ENCODE results near the gene MAP7.
"Not testable (repeated sequence)": the region's sequence is repeated elsewhere in the genome, so short reads cannot be mapped to it uniquely, and the experiment has no call there.

Gene MAP7

DNA sequence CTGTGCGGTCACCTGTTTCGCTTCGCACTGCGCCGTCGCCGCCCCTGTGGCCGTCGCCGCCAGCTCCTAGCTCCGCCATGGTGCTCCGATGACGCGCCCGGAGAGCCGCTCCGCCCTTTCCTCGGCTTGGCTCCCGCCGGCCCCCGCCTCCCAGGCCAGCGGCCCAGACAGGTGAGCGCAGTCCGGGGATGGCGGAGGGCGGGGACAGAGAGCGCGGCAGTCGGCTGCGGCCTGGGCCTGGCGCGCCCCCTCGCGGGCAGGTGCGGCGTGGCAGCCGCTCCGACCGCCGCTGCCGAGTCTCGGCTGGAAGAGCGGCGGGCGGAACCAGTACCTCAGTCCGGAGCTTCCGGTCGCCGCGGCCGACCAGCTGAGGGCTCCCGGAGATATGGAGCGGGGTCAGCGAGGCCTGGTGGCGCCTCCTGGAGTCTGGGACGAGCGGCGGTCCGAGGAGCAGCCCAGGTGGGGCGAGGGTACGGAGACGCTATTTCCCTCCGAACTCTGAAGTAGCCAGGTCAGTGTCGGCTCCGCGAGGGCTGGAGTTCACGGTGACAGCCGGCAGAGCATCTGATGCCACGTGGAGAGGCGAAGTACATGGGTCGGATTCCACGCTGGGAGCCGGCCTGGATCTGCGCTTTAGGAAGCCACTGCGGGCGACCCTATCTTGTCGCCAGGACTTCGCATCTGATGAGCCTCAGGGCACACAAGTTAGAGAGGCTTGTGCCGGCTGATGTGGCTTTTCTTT, at the start of gene MAP7:
MAP7 (minus strand) TSS at position 93 of the 742 bp plus-strand sequence; CDS start at position 79, 14 bp downstream.
- DNase-seq (ENCODE audit: low spot score), result peak; percentile 56

- no peak for DNase-seq (ENCODE audit: low spot score)
These were observed 49.2 kb upstream of the MAP7 start for GRCh38 chr6:136599329-136600011.

GRCh38 chr6:136598048-136598447, 47.8 kb upstream of the MAP7 start:
- DNase-seq (ENCODE audit: low spot score), result no peak

DNA sequence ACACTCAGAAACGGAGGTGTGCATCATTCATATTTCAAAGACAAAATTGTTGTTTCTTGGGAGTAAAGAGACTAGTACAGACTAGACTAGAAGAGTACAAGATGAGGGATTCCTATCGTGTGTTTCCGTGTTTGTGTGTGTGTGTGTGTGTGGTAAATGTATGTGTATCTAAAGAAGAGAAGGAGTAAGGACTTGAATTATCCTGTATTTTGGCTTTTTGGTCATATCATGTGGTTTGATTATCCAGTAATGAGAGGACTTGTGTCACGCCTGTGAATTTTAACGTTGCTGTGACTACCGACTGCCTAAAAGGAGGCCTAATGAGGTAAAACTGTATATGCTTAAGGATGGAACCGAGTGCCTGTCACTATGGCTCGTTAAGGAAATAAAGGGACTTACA, 44.4 kb upstream of the MAP7 start:
- DNase-seq (ENCODE audit: low spot score), result no peak

DNA sequence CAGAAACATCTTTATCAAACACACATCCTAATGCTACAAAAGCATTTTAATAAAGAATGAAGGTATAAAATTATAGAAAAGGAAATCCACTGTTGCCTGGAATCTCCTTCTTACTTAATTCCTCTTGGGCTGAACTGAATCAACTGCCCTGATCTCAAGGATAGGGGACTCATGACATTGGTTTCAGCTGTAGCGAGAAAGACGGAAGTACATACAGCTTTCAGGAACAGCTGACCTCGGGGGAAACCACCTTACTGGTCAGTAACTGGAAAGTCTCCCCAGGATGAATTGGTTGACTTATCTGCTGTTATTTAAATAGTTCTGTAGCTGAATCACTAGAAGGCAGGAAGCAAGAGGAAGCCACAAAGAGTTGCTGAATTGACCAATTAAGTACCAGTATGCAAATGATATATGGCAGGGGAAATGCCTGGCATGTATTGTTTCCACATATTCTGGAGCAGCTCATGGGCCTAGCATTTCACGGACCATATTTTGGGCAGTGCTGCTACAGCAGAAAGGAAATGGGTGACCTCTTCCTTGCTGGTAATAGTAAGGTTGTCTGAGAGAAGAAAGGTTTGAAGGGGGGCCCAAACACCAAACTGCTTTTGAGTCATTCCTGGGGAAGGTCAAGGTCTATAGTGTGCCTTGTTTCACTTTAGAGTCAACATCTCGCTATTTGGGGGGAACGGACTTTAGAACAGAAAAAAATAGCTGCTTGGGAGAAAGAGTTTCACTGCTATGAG, 43.7 kb upstream of the MAP7 start:
- no peak for DNase-seq (ENCODE audit: low spot score)

DNA sequence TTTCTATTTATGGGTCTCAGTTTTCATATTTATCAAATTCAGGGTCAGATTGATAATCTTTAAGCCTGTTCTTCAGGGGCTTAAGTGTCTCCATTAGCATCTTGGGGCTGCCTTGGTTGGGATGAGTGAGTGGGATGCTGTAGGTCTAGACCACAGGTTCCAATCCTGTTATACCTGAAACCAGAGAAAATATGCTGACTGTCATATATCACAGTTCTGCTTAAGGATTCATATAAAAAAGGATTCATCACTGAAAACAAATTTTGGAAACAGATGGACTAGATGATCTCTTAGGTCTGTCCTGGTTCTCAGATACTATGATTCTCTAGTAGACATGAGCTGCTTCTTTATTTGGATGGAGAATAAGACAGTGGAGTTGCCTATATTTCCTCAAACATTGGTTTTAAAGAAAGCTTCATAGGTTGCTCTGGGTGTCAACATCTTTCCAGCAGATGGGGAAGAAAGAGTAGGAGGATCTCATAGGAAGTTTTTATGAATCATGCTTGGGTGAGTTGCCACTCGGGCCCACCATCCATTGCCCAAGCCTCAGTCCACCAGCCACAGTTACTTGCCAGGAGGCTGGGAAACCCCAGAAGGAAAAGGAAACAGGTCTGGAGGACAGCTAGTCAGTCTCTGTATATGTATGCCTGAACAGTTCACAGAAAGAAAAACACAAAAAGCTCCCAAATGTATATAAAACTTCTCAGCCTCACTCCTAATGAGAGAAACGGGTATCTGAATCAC, 42.9 kb upstream of the MAP7 start:
- no peak for DNase-seq (ENCODE audit: low spot score)

- no peak for DNase-seq (ENCODE audit: low spot score)
These were observed 41.4 kb upstream of the MAP7 start for GRCh38 chr6:136591617-136592016.

- not testable (repeated sequence) for DNase-seq (ENCODE audit: low spot score)
These were observed 40.6 kb upstream of the MAP7 start for GRCh38 chr6:136590846-136591245.

- no peak for DNase-seq (ENCODE audit: low spot score)
These were observed 37.3 kb upstream of the MAP7 start for GRCh38 chr6:136587527-136587926.

- DNase-seq (ENCODE audit: low spot score), result peak; percentile 43
These were observed 36.1 kb upstream of the MAP7 start for GRCh38 chr6:136586295-136586694.

DNA sequence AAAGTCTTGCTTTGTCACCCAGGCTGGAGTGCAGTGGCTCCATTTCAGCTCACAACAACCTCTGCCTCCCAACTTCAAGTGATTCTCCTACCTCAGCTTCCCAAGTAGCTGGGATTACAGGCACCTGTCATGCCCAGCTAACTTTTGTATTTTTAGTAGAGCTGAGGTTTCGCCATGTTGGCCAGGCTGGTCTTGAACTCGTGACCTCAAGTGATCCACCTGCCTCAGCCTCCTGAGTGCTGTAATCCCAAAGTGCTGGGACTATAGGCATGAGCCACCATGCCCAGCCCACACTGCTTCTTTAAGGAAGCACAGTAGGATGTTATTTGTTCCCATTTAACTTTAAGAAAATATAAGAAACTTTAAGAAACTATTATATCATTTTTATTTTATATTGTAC, 35.3 kb upstream of the MAP7 start:
- DNase-seq (ENCODE audit: low spot score), result not testable (repeated sequence)

- not testable (repeated sequence) for DNase-seq (ENCODE audit: low spot score)
These were observed 34.1 kb upstream of the MAP7 start for GRCh38 chr6:136584290-136584689.

GRCh38 chr6:136582711-136583471, 32.7 kb upstream of the MAP7 start:
- DNase-seq (ENCODE audit: low spot score), result peak; percentile 69

GRCh38 chr6:136579800-136580199, 29.6 kb upstream of the MAP7 start:
- DNase-seq (ENCODE audit: low spot score), result no peak

DNA sequence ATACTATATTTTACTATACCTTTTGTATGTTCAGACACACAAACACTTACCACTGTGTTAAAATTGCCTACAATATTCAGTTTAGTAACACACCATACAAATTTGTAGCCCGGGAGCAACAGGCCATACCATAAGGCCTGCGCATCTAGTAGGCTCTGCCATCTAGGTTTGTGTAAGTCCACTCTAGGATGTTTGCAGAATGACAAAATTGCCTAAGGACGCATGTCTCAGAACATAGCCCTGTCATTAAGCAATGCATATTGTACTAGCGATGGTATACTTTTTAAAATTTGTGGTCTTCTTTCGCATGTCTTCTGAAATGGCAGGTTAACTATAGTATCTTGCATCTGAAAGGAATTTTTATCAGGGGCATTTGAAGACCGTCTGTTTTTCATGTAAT, 26.6 kb upstream of the MAP7 start:
- DNase-seq (ENCODE audit: low spot score), result no peak

DNA sequence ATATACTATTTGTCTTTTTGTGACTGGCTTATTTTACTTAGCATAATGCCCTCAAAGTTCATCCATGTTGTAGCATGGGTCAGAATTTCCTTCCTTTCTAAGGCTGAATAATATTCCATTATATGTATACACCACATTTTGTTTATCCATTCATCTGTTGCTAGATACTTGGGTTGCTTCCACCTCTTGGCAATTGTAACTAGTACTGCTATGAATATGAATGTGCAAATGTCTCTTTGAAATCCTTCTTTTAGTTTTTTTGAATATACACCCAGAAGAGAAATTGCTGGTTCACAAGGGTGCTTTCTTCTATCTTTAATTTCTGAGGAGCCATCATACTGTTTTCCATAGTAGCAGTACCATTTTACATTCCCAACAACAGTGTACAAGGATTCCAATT, 21.3 kb upstream of the MAP7 start:
- DNase-seq (ENCODE audit: low spot score), result no peak

DNA sequence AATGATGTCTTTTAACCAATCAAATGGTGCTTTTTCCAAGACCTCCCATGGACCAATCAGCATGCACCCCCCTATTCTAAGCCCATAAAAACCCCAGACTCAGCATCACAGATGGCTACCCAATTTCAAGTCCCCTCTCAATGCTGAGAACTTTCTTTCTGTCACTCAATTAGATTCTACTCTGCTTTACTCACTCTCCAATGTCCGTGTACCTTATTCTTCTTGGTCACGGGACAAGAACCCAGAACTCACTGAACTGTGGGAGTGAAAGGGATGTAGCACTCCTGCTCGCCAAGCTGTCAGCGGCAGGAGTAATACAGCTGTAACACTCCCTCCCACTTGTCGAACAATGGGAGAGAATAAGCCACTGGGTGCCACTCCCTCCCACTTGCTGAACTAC, 20.8 kb upstream of the MAP7 start:
- DNase-seq (ENCODE audit: low spot score), result no peak

DNA sequence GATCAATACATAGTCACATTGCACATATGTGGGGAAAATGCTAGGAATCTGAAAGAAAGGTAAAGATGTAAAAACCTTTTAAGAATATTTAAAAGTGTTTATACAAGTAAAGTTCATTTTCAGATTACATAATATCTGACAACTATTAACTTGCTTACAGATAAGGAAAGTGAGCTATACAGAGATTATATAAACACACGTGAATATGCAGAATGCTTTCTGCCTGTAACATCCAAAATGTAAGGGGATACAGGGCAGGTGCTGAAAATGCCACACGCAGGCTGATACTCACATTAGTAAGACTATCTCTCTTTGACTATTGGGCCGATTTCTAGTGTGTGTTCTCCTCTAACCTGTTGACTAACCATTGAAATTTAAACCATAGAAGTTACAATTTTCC, 17.9 kb upstream of the MAP7 start:
- DNase-seq (ENCODE audit: low spot score), result no peak

DNA sequence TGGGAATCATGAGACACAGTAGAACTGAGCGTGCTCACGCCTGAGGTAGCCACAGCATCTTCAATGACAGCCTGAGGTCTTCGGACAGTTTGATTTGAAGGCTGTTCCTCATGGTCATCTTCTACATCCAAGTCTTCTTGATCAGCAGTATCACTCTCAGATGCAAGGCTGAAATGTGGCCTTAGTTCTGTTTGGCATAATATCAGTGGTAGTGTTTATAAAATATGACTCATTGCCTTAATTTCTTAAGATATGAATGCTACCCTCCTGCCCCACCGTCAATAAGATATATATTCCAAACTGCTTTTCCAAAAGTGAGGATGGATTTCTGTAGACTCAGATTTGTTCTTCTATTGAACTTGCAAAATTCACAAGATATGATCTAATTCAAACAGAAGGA, 17.5 kb upstream of the MAP7 start:
- no peak for DNase-seq (ENCODE audit: low spot score)

- no peak for DNase-seq (ENCODE audit: low spot score)
These were observed 16.6 kb upstream of the MAP7 start for GRCh38 chr6:136566851-136567250.

DNA sequence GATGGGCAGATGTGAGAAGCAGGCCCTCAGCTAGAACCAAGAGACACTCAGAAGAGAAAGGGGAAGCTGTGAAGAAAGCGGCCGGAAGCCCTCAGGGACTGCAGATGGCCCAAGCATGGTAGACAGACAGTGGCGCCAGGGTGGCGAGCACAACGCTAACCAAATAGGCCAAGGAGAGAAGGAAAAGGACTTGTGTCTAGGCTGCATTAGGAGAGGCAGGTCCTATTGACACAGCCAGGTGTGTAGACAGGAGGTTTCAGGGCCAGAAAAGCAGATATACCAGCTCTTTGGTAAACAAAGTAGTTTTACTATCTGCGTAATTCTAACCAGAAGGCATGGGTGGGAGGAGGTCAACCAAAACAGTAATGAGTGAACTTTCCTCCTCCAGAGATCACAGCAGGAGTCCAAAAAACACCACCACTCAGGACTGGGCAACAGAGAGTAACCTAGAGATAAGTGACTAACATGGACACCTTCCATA, 15.8 kb upstream of the MAP7 start:
- no peak for DNase-seq (ENCODE audit: low spot score)

Measured in hematopoietic multipotent progenitor cell treated with erythropoietin and hydrocortisone succinate and interleukin-3 and kit ligand, for 15 days (in vitro differentiated cells).